Measurements from ENCODE around the gene ITGB2. TPM values are rescaled to one million over a fixed set of nuclear protein-coding genes. Genes with fewer than 3 reads are reported as not detected.
"Not testable (repeated sequence)": the region's sequence is repeated elsewhere in the genome, so short reads cannot be mapped to it uniquely, and the experiment has no call there.

ITGB2 gene
- polyA plus RNA-seq, 4 donors: 4.5 to 17.1 (median 15.9) TPM

GRCh38 chr21:44932408-44933181 is 11.9 kb upstream of the ITGB2 start:
- peaks cover 0 to 4% (median 0%) of the 10 kb centered on the region in 3 donors for H3K36me3 ChIP-seq (ENCODE audit: control insufficient read depth in 3 of 3, insufficient read depth in 2 of 3, low read depth in 1 of 3, low read length in 3 of 3)
- peaks cover 0 to 8% of the 10 kb centered on the region in 2 donors for H3K9me3 ChIP-seq (ENCODE audit: control insufficient read depth in 2 of 2, insufficient read depth in 1 of 2, low read depth in 1 of 2, low read length in 1 of 2)
- H3K27me3 ChIP-seq (ENCODE audit: control insufficient read depth in 3 of 3, insufficient read depth in 3 of 3, low read length in 3 of 3): peaks cover 4 to 58% (median 5%) of the 10 kb centered on the region in 3 donors
- DNase-seq (peak in 1 of 2 donors; percentile 68), FAIRE-seq (no peak)
- peaks cover 2 to 16% (median 4%) of the 10 kb centered on the region in 3 donors for H3K4me1 ChIP-seq (ENCODE audit: control insufficient read depth in 3 of 3, insufficient read depth in 2 of 3, low read depth in 1 of 3, low read length in 2 of 3)
- H3K4me3 ChIP-seq (ENCODE audit: low read depth in 1 of 3, low read length in 3 of 3): peak overlapping the region; percentile 22 to 36 (median 35)
- 1 to 2% (median 1%) methylated on average over 46 to 68 of the region's 68 CpGs for WGBS, 3 donors
- no peak overlapping the region for H3K27ac ChIP-seq (ENCODE audit: low read depth in 1 of 3, low read length in 2 of 3)

GRCh38 chr21:44931501-44932407 is 11.1 kb upstream of the ITGB2 start:
- no peak for FAIRE-seq
- 1 to 2% (median 2%) methylated on average over 52 to 78 of the region's 78 CpGs for WGBS, 3 donors
- peak in 1 of 2 donors; percentile 37 for DNase-seq
- Histone ChIP-seq H3K36me3 (ENCODE audit: control insufficient read depth in 3 of 3, insufficient read depth in 2 of 3, low read depth in 1 of 3, low read length in 3 of 3) (peaks cover 0 to 4% (median 0%) of the 10 kb centered on the region in 3 donors), H3K27me3 (ENCODE audit: control insufficient read depth in 3 of 3, insufficient read depth in 3 of 3, low read length in 3 of 3) (peaks cover 4 to 66% (median 5%) of the 10 kb centered on the region in 3 donors), H3K9me3 (ENCODE audit: control insufficient read depth in 2 of 2, insufficient read depth in 1 of 2, low read depth in 1 of 2, low read length in 1 of 2) (peaks cover 0 to 8% of the 10 kb centered on the region in 2 donors), H3K4me1 (ENCODE audit: control insufficient read depth in 3 of 3, insufficient read depth in 2 of 3, low read depth in 1 of 3, low read length in 2 of 3) (peaks cover 2 to 16% (median 4%) of the 10 kb centered on the region in 3 donors), H3K27ac (ENCODE audit: low read depth in 1 of 3, low read length in 2 of 3) (no peak overlapping the region), H3K4me3 (ENCODE audit: low read depth in 1 of 3, low read length in 3 of 3) (peak overlapping the region; percentile 22 to 36 (median 35))

DNA sequence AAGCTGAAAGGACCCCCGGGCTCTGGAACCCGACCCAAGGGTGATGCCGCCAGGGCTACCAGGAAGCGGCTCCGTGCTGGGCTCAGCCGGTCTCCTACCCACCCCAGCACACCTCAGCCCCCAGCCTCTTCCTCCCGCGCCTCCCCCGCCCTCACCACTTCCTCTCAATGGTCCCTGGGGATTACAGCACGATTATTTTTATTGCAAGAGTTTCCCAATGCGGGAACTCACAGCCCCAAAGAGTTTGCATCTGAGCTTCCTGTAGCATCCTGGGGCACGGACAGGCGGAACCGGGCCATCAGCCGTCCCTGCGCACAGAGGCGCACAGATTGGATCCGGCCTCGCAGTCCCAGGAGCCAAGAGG is 10.4 kb upstream of the ITGB2 start:
- Histone ChIP-seq H3K27me3 (ENCODE audit: control insufficient read depth in 3 of 3, insufficient read depth in 3 of 3, low read length in 3 of 3) (peaks cover 4 to 72% (median 5%) of the 10 kb centered on the region in 3 donors), H3K9me3 (ENCODE audit: control insufficient read depth in 2 of 2, insufficient read depth in 1 of 2, low read depth in 1 of 2, low read length in 1 of 2) (peaks cover 0 to 8% of the 10 kb centered on the region in 2 donors), H3K36me3 (ENCODE audit: control insufficient read depth in 3 of 3, insufficient read depth in 2 of 3, low read depth in 1 of 3, low read length in 3 of 3) (peaks cover 0 to 4% (median 0%) of the 10 kb centered on the region in 3 donors), H3K4me1 (ENCODE audit: control insufficient read depth in 3 of 3, insufficient read depth in 2 of 3, low read depth in 1 of 3, low read length in 2 of 3) (peaks cover 2 to 16% (median 4%) of the 10 kb centered on the region in 3 donors), H3K27ac (ENCODE audit: low read depth in 1 of 3, low read length in 2 of 3) (no peak overlapping the region), H3K4me3 (ENCODE audit: low read depth in 1 of 3, low read length in 3 of 3) (peak overlapping the region in 1 of 3 donors; percentile 21)
- DNase-seq (no peak), FAIRE-seq (no peak)
- 1 to 3% (median 2%) methylated on average over 19 of the region's 19 CpGs for WGBS, 3 donors

GRCh38 chr21:44930543-44930981 is 9.9 kb upstream of the ITGB2 start:
- no peak overlapping the region for H3K4me3 ChIP-seq (ENCODE audit: low read depth in 1 of 3, low read length in 3 of 3)
- peaks cover 2 to 16% (median 4%) of the 10 kb centered on the region in 3 donors for H3K4me1 ChIP-seq (ENCODE audit: control insufficient read depth in 3 of 3, insufficient read depth in 2 of 3, low read depth in 1 of 3, low read length in 2 of 3)
- 27 to 28% (median 27%) methylated on average over 12 of the region's 12 CpGs for WGBS, 3 donors
- FAIRE-seq: no peak
- H3K36me3 ChIP-seq (ENCODE audit: control insufficient read depth in 3 of 3, insufficient read depth in 2 of 3, low read depth in 1 of 3, low read length in 3 of 3): peaks cover 0 to 4% (median 0%) of the 10 kb centered on the region in 3 donors
- no peak for DNase-seq
- peaks cover 4 to 74% (median 5%) of the 10 kb centered on the region in 3 donors for H3K27me3 ChIP-seq (ENCODE audit: control insufficient read depth in 3 of 3, insufficient read depth in 3 of 3, low read length in 3 of 3)
- H3K27ac ChIP-seq (ENCODE audit: low read depth in 1 of 3, low read length in 2 of 3): no peak overlapping the region
- peaks cover 0 to 8% of the 10 kb centered on the region in 2 donors for H3K9me3 ChIP-seq (ENCODE audit: control insufficient read depth in 2 of 2, insufficient read depth in 1 of 2, low read depth in 1 of 2, low read length in 1 of 2)

DNA sequence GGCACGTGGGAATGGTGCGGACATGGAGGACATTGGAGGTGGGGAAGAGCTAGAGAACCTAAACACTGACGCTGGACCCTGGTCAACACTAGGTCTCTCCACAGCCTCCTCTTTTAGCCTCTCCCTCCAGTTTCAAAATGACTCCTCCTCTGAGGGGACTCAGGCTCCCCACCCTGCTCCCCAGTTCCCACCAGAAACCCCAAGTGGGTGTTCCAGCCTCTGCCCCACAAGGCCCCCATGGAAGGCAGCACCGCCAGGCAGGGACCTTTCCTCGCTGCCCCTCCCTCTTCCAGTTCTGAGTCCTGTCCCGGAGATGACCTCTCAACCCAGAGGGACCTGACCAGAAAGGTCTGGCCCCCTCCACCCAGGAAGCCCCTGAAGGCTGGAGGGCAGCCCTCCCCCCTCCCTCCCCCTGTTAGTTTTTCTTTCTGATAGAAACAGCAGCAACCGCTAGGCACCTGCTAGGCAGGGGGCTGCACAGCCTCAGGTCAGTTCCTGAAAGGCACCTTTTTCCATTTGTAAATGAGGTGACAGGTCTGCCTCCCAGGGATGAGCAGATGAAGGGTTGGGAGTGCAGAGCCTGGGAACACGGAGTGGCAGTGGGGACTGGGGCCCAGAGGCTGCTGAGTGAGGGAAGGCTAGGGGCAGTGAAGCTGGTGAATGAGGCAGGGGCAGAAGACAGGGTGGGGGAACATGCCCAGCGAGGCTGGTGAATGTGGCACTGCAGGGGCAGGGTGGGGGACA is 9.3 kb upstream of the ITGB2 start:
- Histone ChIP-seq H3K36me3 (ENCODE audit: control insufficient read depth in 3 of 3, insufficient read depth in 2 of 3, low read depth in 1 of 3, low read length in 3 of 3) (peaks cover 0 to 4% (median 0%) of the 10 kb centered on the region in 3 donors), H3K4me3 (ENCODE audit: low read depth in 1 of 3, low read length in 3 of 3) (no peak overlapping the region), H3K27me3 (ENCODE audit: control insufficient read depth in 3 of 3, insufficient read depth in 3 of 3, low read length in 3 of 3) (peaks cover 4 to 74% (median 5%) of the 10 kb centered on the region in 3 donors), H3K9me3 (ENCODE audit: control insufficient read depth in 2 of 2, insufficient read depth in 1 of 2, low read depth in 1 of 2, low read length in 1 of 2) (peaks cover 0 to 8% of the 10 kb centered on the region in 2 donors), H3K4me1 (ENCODE audit: control insufficient read depth in 3 of 3, insufficient read depth in 2 of 3, low read depth in 1 of 3, low read length in 2 of 3) (peaks cover 2 to 16% (median 4%) of the 10 kb centered on the region in 3 donors), H3K27ac (ENCODE audit: low read depth in 1 of 3, low read length in 2 of 3) (no peak overlapping the region)
- FAIRE-seq (no peak), DNase-seq (no peak)
- WGBS, 3 donors: 41 to 56% (median 49%) methylated on average over 9 of the region's 9 CpGs

- FAIRE-seq (no peak), DNase-seq (no peak)
- peaks cover 0 to 8% of the 10 kb centered on the region in 2 donors for H3K9me3 ChIP-seq (ENCODE audit: control insufficient read depth in 2 of 2, insufficient read depth in 1 of 2, low read depth in 1 of 2, low read length in 1 of 2)
- peaks cover 0 to 2% (median 0%) of the 10 kb centered on the region in 3 donors for H3K36me3 ChIP-seq (ENCODE audit: control insufficient read depth in 3 of 3, insufficient read depth in 2 of 3, low read depth in 1 of 3, low read length in 3 of 3)
- H3K27me3 ChIP-seq (ENCODE audit: control insufficient read depth in 3 of 3, insufficient read depth in 3 of 3, low read length in 3 of 3): peaks cover 4 to 74% (median 5%) of the 10 kb centered on the region in 3 donors
- no peak overlapping the region for H3K4me3 ChIP-seq (ENCODE audit: low read depth in 1 of 3, low read length in 3 of 3)
- 82 to 91% (median 83%) methylated on average over 6 of the region's 6 CpGs for WGBS, 3 donors
- H3K4me1 ChIP-seq (ENCODE audit: control insufficient read depth in 3 of 3, insufficient read depth in 2 of 3, low read depth in 1 of 3, low read length in 2 of 3): peaks cover 2 to 16% (median 4%) of the 10 kb centered on the region in 3 donors
- no peak overlapping the region for H3K27ac ChIP-seq (ENCODE audit: low read depth in 1 of 3, low read length in 2 of 3)
Observed at GRCh38 chr21:44929242-44929798, 8.6 kb upstream of the ITGB2 start.

- not testable (repeated sequence) for FAIRE-seq
Observed at GRCh38 chr21:44928500-44929241, 8.0 kb upstream of the ITGB2 start.

More at GRCh38 chr21:44928500-44929241, 8.0 kb upstream of the ITGB2 start:
- DNase-seq; H3K27ac ChIP-seq (ENCODE audit: low read depth in 1 of 3, low read length in 2 of 3); H3K9me3 ChIP-seq (ENCODE audit: control insufficient read depth in 2 of 2, insufficient read depth in 1 of 2, low read depth in 1 of 2, low read length in 1 of 2); H3K4me3 ChIP-seq (ENCODE audit: low read depth in 1 of 3, low read length in 3 of 3); H3K36me3 ChIP-seq (ENCODE audit: control insufficient read depth in 3 of 3, insufficient read depth in 2 of 3, low read depth in 1 of 3, low read length in 3 of 3): not testable (repeated sequence)
- Histone ChIP-seq H3K4me1 (ENCODE audit: control insufficient read depth in 3 of 3, insufficient read depth in 2 of 3, low read depth in 1 of 3, low read length in 2 of 3) (peaks cover 2 to 16% (median 4%) of the 10 kb centered on the region in 3 donors), H3K27me3 (ENCODE audit: control insufficient read depth in 3 of 3, insufficient read depth in 3 of 3, low read length in 3 of 3) (peaks cover 4 to 72% (median 5%) of the 10 kb centered on the region in 3 donors)
- WGBS, 3 donors: 51 to 65% (median 63%) methylated on average over 16 of the region's 16 CpGs

Data from small intestine (tissue), 7 donors.